Uterus (tissue), 4 donors: ENCODE measurements around the gene GNAL. TPM values are rescaled to one million over a fixed set of nuclear protein-coding genes. Genes with fewer than 3 reads are reported as not detected.

Source experiments
- DNase-seq, 2 donors: peaks; one replicate each; pipeline ENCODE4 v3.0.0-alpha.2; 2019 to 2020
- H3K27ac ChIP-seq, 2 donors: fragments of 200-600 bp; sonication (generic); 1 replicate in 1 of 2; 2 replicates in 1 of 2; pipeline ENCODE4 v1.5.1; 2016 to 2018
- H3K27me3 ChIP-seq, 2 donors: fragments of 200-600 bp; sonication (generic); one replicate each; pipeline ENCODE4 v1.5.1; 2018 to 2019; ENCODE audit warnings: control low read depth in 1 of 2
- H3K36me3 ChIP-seq, 2 donors: fragments of 200-600 bp; sonication (generic); one replicate each; pipeline ENCODE4 v1.5.1; 2019; ENCODE audit warnings: control low read depth in 1 of 2
- H3K4me1 ChIP-seq, 2 donors: fragments of 200-600 bp; sonication (generic); one replicate each; pipeline ENCODE4 v1.5.1; 2018 to 2019; ENCODE audit warnings: control low read depth in 1 of 2
- H3K4me3 ChIP-seq, 2 donors: fragments of 200-600 bp; sonication (generic); 1 replicate in 1 of 2; 2 replicates in 1 of 2; pipeline ENCODE4 v1.5.1; 2018 to 2019; ENCODE audit warnings: mild to moderate bottlenecking in 1 of 2
- H3K9me3 ChIP-seq, 2 donors: fragments of 200-600 bp; sonication (generic); one replicate each; pipeline ENCODE4 v1.5.1; 2019; ENCODE audit warnings: control low read depth in 1 of 2
- CTCF ChIP-seq, 4 experiments: fragments of 200-600 bp in 2 of 4; fragments of 450-650 bp in 2 of 4; sonication (generic) in 2 of 4; IDR thresholded peaks; one replicate each; pipeline ENCODE4 v1.5.1; 2016 to 2019; ENCODE audit warnings: antibody characterized with exemption in 4 of 4, mild to moderate bottlenecking in 2 of 4, moderate library complexity in 1 of 4
- POLR2A ChIP-seq, 2 donors: fragments of 450-650 bp; IDR thresholded peaks; one replicate each; pipeline ENCODE4 v1.6.1; 2016; ENCODE audit warnings: antibody characterized with exemption in 2 of 2, mild to moderate bottlenecking in 1 of 2, moderate library complexity in 1 of 2
- intact Hi-C: fragments of 100-400 bp; cut with DNase I; formaldehyde crosslinking; loops from one replicate; pipeline ENCODE4 v1.15.1; 2023; ENCODE audit warnings: low total_unique reads
- total RNA-seq, 4 donors: library from RNA; depleted of rRNA in 3 of 4; stranded (reverse); fragments of >200 nt in 3 of 4; gene quantifications; one replicate each; pipeline versions ENCODE4 v1.1.0 to v1.2.4, GENCODE V29; 2014 to 2023
- donor health status: DM: yes; HTN: yes; CAD: no.

GNAL gene
- total RNA-seq, 4 donors from 2014 or later: 4.6 to 20.2 (median 13.8) TPM

GRCh38 chr18:11728249-11728648 lies 39.2 kb downstream of the GNAL start:
- intact Hi-C loops: no loop called here
- Histone ChIP-seq H3K4me1 (no peaks in the 10 kb centered on the region), H3K27me3 (no peaks in the 10 kb centered on the region), H3K4me3 (no peak overlapping the region), H3K9me3 (no peaks in the 10 kb centered on the region), H3K27ac (no peak overlapping the region), H3K36me3 (no peaks in the 10 kb centered on the region)
- TF ChIP-seq POLR2A (IDR thresholded peaks at IDR 0.05) (no peak), CTCF (IDR thresholded peaks at IDR 0.05) (no peak)
- DNase-seq: no peak

GRCh38 chr18:11729556-11729955 lies 40.5 kb downstream of the GNAL start:
- TF ChIP-seq CTCF (IDR thresholded peaks at IDR 0.05): no peak
- no peak for TF ChIP-seq POLR2A (IDR thresholded peaks at IDR 0.05)
- no peaks in the 10 kb centered on the region for H3K36me3 ChIP-seq
- no peaks in the 10 kb centered on the region for H3K27me3 ChIP-seq

GRCh38 chr18:11733031-11733430 lies 44.0 kb downstream of the GNAL start:
- Histone ChIP-seq H3K36me3 (no peaks in the 10 kb centered on the region), H3K27me3 (no peaks in the 10 kb centered on the region), H3K9me3 (no peaks in the 10 kb centered on the region), H3K4me3 (no peak overlapping the region), H3K4me1 (no peaks in the 10 kb centered on the region), H3K27ac (no peak overlapping the region)
- TF ChIP-seq POLR2A (IDR thresholded peaks at IDR 0.05): no peak
- TF ChIP-seq CTCF (IDR thresholded peaks at IDR 0.05): peak; percentile 47 to 65 (median 56)
- intact Hi-C loops: no loop called here
- DNase-seq: peak; percentile 35 to 58

More at GRCh38 chr18:11729556-11729955, 40.5 kb downstream of the GNAL start:
- no peaks in the 10 kb centered on the region for H3K4me1 ChIP-seq
- intact Hi-C loops: no loop called here
- no peaks in the 10 kb centered on the region for H3K9me3 ChIP-seq
- no peak overlapping the region for H3K27ac ChIP-seq
- no peak overlapping the region for H3K4me3 ChIP-seq
- no peak for DNase-seq

GRCh38 chr18:11736656-11737055 lies 47.6 kb downstream of the GNAL start:
- Histone ChIP-seq H3K27ac (no peak overlapping the region), H3K4me3 (no peak overlapping the region), H3K9me3 (no peaks in the 10 kb centered on the region), H3K27me3 (no peaks in the 10 kb centered on the region), H3K36me3 (no peaks in the 10 kb centered on the region), H3K4me1 (no peaks in the 10 kb centered on the region)
- intact Hi-C loops: no loop called here
- no peak for DNase-seq
- no peak for TF ChIP-seq CTCF (IDR thresholded peaks at IDR 0.05)
- no peak for TF ChIP-seq POLR2A (IDR thresholded peaks at IDR 0.05)

- DNase-seq: no peak
- H3K27me3 ChIP-seq: no peaks in the 10 kb centered on the region
- TF ChIP-seq POLR2A (IDR thresholded peaks at IDR 0.05): no peak
- TF ChIP-seq CTCF (IDR thresholded peaks at IDR 0.05): no peak
- H3K27ac ChIP-seq: no peak overlapping the region
- no peaks in the 10 kb centered on the region for H3K36me3 ChIP-seq
- intact Hi-C loops: no loop called here
- no peaks in the 10 kb centered on the region for H3K9me3 ChIP-seq
- no peak overlapping the region for H3K4me3 ChIP-seq
- no peaks in the 10 kb centered on the region for H3K4me1 ChIP-seq
These were observed 50.8 kb downstream of the GNAL start for GRCh38 chr18:11739893-11740292.
